Mammary epithelial cell (primary cell): ENCODE measurements around the gene GXYLT2.

Source experiments
- EZH2 ChIP-seq: IDR thresholded peaks from 2 replicates; pipeline ENCODE4 v1.6.1; 2012; ENCODE audit warnings: low read length, inconsistent platforms, borderline replicate concordance
- TF ChIP-seq, protein P1 (sequence below), 2 donors: IDR thresholded peaks in 1 of 2; conservative IDR thresholded peaks in 1 of 2; 2 replicates each; pipeline ENCODE4 v1.5.1; 2011 to 2012; ENCODE audit warnings: inconsistent platforms in 2 of 2, low read length in 2 of 2, mild to moderate bottlenecking in 2 of 2, control low read depth in 1 of 2, low read depth in 1 of 2; ENCODE audit not compliant: insufficient read depth in 1 of 2; ENCODE audit errors: extremely low read depth in 1 of 2

- TF ChIP-seq, protein P1, sequence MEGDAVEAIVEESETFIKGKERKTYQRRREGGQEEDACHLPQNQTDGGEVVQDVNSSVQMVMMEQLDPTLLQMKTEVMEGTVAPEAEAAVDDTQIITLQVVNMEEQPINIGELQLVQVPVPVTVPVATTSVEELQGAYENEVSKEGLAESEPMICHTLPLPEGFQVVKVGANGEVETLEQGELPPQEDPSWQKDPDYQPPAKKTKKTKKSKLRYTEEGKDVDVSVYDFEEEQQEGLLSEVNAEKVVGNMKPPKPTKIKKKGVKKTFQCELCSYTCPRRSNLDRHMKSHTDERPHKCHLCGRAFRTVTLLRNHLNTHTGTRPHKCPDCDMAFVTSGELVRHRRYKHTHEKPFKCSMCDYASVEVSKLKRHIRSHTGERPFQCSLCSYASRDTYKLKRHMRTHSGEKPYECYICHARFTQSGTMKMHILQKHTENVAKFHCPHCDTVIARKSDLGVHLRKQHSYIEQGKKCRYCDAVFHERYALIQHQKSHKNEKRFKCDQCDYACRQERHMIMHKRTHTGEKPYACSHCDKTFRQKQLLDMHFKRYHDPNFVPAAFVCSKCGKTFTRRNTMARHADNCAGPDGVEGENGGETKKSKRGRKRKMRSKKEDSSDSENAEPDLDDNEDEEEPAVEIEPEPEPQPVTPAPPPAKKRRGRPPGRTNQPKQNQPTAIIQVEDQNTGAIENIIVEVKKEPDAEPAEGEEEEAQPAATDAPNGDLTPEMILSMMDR (conservative IDR thresholded peaks at IDR 0.05 in 1 of 2, IDR thresholded peaks at IDR 0.05 in 1 of 2; ENCODE audit: extremely low read depth in 1 of 2, insufficient read depth in 1 of 2, low read depth in 1 of 2, low read length in 2 of 2): no peak
- no peak for TF ChIP-seq EZH2
Observed at GRCh38 chr3:73026111-73026759, 138.4 kb downstream of the GXYLT2 start.
